Measurements from ENCODE around the gene SIVA1.

The SIVA1 gene

DNA sequence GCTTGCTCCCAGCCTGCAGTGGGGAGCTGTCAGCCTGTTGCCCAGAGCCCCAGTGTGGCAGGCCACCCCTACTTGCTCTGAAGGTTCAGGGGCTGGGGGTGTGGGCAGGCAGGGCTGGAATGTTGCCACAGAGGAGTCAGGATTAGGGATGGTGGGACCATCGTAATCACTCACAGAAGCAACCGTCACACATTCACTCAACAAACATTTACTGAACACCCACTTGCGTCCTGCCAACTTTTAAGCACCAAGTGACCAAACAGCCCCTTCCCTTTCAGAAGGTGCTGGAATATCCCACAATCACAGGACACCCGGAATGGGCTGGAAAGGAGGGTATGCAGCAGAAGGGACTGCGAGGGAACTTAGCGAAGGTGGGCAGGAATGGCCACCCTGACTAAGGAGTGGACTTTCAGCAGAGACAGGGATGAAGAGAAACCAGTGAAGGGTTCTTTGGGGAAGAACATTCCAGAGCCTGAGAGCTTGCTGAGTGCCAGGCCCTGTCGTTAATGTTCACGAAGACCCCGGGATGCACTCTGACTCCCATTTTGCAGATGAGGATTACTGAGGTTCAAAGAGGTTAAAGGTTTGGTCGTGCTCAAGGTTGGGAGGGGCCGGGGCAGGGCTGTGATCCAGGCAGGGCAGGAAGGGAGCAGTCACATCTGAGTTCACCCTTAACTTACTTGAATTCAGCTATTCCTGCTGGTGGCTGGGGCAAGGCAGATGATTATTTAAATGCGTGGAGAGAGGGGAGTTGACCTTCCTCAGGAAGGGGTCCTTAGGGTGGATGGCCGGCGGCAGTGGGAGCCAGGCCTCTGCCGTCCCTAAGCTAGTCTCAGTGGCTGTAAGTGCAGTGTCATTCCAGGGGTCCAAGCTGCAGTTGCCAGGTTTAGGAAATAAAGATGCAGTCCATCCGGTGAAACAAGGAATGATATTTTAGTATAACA is 45.6 kb downstream of the SIVA1 start:
- no peak for DNase-seq

DNA sequence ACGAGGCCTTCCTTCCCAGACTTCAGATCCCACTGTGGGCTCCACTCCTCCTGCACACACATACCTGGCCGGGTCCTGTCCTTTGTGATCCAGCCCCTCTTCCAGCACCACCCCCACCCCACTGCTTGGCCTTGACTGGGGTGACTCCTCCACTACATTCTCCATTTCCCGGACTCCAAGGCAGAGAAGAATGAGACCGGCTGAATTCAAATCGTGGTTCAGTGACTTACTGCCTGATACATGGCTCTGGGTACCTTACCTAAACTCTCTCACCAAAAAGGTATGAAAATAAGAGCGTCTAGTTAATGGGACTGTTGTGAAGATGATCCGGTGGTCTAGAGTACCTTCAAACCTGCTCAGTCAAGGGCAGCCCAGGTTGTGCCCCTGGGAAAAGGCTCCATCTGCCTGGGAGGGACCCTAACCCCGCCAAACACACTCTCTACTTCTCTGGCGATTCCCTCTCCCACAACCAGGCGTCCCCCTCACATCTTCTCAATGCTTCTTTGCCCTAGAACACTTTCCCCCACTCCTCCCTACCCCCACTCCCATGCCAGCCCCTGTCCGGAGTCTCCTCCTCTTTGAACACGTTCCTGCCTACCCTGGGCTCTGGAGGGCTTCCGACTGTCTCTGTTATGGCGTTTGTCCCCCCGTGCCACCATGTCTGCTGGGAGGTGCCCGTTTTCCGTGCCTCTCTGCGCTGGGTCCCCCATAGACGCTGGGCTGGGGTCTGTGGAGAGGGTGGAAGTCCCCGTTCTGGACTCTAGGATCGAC is 46.5 kb downstream of the SIVA1 start:
- DNase-seq, result no peak

DNA sequence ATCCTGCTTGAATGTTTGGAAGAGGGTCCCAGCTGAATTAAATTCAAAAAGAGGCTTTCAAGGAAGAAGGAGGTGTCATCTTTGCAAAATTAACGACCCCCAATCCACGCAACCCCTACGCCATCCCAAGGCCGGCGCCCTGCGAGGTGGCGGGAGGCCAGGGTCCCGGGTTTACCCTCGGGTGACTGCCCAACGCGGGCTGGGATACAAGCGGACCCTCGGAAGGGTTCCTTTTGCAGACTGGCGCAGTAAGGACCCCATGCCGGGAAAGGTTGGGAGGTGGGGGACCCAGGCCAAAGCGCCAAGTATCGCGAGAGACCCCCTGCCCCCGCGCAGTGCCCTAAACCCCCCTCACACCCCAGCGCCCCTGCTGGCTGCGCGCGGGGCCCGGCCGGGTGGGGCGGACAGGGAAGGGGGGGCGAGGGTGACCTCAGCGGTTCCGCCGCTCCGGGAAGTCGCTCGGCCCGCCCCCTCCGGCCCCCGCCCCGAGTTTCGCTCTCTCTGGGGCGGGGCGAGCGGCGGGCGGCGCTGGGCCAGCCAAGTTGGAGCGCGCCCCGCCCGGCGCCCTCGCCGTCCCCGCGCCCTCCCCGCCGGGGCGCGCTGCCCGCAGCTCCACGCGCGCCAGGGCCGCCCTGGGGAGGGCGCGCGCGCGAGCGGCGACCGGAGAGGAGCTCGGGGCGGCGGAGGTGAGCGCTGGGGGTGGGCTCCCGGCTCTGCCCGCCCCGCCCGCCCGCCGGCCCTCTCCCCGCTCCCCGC is 47.2 kb downstream of the SIVA1 start:
- peak; percentile 44 to 55 for DNase-seq

DNA sequence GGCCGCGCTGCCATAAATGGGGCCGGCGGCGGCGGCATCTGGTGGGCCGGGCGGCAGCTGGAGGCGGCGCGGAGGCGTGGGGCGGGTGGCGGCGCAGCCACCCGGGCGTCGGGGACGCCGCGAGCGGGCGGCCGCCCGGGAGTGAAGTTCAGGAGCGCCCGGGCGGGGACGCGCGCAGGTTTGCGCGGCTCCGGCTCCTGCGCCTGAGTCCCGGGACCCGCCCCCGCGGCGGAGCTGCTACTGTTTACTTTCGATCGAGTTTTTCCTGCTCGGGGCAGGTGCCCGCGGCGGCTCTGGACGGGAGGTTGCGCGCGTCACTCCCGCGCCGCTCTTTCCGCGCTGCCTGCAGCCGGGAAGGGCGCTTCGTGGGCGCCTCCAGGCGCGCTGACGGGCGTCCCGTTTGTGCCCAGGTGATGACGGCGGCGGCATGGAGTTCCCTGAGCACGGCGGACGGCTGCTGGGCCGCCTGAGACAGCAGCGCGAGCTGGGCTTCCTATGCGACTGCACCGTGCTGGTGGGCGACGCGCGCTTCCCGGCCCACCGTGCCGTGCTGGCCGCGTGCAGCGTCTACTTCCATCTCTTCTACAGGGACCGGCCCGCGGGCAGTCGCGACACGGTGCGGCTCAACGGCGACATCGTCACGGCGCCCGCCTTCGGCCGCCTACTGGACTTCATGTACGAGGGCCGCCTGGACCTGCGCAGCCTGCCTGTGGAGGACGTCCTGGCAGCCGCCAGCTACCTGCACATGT is 48.0 kb downstream of the SIVA1 start, which contains the start of gene ZBTB42:
Gene ZBTB42 (plus strand): TSS at position 331 of the 749 bp plus-strand sequence. CDS start 97 bp downstream, at position 428.
- peak in 1 of 2 donors; percentile 20 for DNase-seq

DNA sequence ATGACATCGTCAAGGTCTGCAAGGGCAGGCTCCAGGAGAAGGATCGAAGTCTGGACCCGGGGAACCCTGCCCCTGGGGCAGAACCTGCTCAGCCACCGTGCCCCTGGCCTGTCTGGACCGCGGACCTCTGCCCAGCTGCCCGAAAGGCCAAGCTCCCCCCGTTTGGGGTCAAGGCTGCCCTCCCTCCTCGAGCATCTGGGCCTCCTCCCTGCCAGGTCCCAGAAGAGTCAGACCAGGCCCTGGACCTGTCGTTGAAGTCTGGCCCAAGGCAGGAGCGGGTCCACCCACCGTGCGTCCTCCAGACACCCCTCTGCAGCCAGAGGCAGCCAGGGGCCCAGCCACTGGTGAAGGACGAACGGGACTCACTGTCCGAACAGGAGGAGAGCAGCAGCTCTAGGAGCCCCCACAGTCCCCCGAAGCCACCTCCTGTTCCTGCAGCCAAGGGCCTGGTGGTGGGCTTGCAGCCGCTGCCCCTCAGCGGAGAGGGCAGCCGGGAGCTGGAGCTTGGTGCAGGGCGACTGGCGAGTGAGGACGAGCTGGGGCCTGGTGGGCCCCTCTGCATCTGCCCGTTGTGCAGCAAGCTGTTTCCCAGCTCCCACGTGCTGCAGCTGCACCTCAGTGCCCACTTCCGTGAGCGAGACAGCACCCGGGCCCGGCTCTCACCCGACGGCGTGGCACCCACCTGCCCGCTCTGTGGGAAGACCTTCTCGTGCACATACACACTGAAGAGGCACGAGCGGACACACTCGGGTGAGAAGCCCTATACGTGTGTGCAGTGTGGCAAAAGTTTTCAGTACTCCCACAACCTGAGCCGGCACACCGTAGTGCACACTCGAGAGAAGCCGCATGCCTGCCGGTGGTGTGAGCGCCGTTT is 48.8 kb downstream of the SIVA1 start:
- DNase-seq, result no peak

DNA sequence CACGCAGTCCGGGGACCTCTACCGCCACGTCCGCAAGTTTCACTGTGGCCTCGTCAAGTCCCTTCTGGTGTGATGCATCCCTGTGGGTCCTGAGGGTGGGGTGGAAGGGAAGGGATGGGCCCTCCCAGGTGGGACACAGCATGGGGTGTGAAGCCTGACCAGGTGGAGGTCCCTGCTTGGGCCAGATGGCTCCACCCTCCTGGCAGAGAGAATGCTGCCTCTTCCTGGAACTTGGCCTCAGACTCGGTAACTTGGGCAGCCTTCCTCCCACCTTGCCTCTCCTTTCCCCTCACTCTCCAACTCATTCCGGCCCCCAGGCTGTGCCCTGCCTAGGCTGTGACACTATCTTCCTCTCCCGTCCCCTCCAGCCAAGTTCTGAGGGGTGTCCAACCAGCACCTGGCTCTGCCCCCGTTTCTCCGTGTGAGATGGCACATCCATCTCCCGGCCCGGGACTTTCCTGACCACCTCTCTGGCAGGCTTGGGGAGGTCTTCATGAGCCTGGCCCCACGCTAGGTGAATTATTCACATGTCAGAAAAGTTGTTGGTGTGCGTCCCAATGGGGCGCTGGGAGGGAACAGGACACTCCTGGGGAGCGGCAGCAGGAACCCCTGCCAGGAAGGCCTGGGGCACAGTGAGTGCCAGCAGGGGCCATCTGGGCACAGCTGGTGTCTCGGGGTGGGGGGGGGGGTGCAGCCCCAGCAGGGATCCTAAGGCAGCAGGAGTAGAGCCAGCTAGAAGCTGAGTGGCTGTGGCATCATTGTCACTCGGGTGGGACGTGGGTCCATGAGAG is 49.6 kb downstream of the SIVA1 start:
- no peak for DNase-seq

DNA sequence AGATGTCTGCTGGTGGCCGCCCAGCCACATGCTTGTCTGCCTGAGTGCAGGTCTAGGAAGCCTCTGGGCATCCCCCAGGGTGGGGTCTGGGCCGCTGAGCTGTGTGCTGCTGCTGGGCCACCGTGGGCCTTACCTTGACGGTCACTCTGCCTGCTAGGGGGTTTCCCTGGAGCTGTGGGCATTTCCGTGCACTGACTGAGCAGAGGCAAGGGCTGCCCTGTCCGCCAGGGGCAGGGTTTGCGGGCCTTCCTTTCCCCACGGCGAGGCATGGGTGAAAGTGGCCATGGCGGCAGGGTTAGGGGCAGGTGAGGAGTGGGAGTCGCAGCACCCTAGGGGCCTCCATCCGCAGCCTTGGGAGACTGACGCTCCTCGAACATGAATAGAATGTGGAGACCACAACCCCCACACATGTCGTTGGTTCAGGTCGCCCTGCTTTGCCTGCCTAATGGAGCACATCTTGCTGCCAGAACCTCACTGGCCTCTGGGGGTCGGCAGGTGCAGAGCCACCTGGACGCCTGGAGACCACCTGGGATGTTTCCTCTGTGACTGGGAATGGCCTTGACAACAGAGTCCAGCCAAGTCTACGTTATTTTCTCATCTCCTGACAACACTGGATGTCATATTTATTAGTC is 50.4 kb downstream of the SIVA1 start:
- no peak for DNase-seq

DNA sequence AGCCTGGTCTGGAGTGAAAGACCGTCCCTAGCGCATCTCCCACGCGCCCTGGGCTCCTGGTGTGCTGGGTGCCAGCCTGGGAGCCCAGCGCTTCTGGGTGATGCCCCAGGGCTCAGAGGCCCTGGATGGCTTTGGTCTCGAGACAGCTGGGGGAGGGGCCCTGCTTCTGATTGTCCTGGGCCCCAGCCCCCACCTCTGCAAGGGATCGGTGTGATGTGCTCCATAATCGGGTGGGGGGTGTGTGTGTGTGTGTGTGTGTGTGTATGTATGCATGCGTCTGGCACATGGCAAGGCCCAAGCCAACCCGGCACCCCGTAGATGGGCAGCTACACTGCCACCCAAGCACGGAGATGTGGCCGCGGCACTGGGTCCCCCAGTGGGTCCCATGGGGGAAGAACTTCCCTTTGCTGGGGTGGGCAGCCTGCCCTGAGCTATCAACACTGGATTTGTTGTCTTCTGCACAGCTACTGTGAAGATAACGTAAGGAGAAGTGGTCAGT is 51.0 kb downstream of the SIVA1 start:
- no peak for DNase-seq

DNA sequence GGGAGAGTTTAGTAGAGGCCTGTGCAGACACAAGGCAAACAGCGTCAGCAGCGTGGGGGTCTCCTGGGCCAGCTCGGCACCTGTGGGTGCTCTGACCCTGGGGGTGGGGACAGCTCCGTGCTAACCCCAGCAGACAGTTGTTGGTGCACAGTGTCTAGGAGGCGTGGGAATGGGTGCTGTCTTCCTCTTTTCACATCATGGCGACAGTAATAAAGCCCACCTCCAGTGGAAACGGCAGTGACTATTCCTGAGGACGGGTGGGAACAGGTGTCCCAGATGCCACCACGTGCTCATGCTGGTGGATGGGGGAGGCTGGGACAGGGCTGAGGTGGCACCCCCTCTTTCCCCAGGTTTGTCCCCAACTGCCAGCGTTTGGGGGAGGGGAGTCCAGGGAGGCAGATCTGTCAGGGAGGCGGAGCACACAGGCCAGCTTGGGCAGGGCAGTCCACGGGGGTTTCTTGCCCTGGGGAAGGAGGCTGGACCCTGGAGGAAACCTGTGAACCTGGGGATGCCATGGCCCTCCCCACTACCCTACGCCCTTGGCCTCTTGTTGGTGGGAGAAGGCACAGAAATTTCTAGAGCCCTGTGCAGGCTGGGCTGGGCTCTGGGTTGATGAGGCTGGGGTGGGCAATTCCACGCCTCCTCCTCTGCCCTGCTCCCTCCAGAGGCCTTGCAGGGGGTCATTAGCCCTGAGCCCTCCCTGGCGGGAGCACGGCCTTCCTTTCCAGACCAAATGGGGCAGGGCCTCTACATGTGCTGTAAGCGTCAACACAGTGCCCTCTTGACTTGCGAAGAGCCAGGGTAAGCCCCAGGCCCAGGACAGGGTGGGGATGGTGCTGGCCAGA is 51.8 kb downstream of the SIVA1 start:
- no peak for DNase-seq

DNA sequence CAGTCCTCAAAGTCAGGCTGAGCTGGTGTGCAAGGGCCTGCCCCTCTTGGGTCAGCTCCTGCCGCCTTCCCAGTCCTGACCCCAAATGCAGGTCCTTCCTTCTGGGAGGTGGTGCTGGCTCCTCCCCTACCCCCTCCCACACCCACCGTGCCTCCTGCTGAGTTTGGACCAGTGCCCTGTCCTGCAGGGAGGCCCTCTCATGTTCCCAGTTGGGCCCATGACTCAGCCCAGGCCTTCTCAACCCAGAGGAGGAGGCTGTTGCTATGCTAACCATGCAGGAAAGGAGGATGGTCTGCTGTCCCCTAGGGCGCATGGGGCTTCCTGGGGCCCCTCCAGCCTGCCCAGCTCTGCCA is 52.4 kb downstream of the SIVA1 start:
- no peak for DNase-seq

DNA sequence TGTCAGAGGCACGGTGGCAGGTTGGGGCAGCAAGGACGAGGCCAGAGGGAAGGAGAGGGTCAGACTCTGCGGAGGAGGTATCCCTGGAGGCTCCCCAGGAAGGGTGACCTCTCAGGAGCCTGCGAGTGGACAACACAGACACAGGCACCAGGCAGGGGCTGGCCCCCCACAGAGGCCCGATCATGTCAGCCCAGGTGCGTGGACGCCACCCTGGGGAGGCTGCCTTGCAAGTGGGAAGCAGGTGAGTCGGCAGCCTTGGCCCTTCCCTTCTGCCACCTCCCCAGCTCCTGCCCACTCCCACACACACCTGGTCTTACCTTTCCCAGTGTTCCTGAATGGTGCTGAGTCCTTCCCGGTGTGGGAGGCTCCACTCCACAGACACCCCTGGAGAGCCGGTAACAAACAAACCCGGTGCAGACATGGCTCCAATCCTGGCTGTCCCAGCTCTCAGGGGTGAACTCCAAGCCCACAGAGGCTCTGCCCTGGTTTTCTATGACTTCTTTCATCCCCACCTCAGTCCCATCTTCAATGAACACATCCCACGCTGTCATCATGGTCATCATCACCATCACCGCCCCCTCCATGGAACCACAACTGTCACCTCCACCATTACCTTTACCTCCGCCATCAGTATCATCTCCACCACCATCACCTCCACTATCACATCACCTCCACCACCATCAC is 53.1 kb downstream of the SIVA1 start:
- DNase-seq, result no peak

DNA sequence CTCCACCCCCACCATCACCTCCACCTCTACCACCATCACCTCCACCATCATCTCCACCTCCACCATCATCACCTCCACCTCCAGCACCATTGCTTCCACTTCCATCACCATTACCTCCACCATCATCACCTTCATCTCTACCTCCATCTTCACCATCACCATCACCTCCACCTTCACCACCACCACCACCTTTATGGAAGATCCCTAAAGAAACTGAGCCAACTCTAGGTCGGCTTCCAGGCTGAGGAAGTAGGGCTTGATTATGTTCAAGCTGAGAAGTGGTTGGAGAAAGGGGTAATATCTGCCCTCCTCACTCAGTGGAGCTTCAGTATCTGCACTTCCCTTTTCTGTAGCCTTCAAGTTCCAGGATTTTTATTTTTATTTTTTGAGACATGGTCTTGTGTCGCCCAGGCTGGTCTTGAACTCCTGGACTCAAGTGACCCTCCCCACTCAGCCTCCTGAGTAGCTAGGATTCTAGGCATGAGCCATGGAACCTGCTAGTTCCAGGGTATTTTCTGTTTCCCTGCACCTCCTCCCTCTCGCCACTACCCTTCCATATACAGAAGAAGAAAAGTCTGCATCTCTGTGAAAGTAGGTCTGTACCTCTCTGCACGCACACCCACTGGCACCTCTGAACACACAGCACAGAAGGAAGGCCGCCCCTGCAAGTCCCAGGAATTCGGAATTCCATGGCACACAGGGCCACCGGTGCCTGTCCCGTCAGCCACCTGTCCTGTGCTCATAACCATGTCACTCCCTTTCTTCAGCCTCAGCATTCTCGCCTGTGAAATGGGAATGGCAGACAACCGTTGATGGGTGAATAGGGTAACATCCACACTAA is 53.9 kb downstream of the SIVA1 start:
- no peak for DNase-seq

DNA sequence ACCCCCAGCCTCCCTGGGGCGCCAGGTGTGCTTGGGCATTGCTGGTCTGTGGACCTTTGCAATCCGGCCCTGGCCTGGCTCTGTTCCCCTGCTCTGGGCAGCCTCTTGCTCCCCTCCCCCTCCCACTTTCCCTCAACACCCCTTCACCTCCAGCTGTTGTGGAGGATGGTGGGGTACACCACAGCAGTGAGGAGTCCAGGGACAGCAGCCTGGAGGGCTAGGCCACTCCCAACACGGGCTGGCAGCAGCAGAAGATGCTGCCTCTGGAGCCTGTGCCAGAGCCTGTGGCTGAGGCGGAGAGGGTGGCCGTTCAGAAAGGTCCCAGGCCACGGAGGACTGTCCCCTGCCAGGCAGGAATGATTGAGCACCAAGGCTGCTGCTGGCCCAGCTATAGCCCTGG is 55.5 kb downstream of the SIVA1 start:
- no peak for DNase-seq
